AG09309 (cell line): ENCODE measurements around the gene DELE1.

Source experiments
- DNase-seq: peaks from one replicate; pipeline ENCODE4 v3.0.0-alpha.2; 2010; ENCODE audit warnings: low read depth
- H3K4me3 ChIP-seq: 2 replicates; pipeline ENCODE4 v1.5.1; 2011; ENCODE audit warnings: mild to moderate bottlenecking, low read depth, low read length, moderate library complexity; ENCODE audit not compliant: control insufficient read depth
- TF ChIP-seq, protein P1 (sequence below): IDR thresholded peaks from 2 replicates; pipeline ENCODE4 v1.5.1; 2011; ENCODE audit warnings: mild to moderate bottlenecking, low read depth, low read length, inconsistent platforms; ENCODE audit not compliant: insufficient read depth, control insufficient read depth; ENCODE audit errors: missing control alignments

DELE1 gene

DNA sequence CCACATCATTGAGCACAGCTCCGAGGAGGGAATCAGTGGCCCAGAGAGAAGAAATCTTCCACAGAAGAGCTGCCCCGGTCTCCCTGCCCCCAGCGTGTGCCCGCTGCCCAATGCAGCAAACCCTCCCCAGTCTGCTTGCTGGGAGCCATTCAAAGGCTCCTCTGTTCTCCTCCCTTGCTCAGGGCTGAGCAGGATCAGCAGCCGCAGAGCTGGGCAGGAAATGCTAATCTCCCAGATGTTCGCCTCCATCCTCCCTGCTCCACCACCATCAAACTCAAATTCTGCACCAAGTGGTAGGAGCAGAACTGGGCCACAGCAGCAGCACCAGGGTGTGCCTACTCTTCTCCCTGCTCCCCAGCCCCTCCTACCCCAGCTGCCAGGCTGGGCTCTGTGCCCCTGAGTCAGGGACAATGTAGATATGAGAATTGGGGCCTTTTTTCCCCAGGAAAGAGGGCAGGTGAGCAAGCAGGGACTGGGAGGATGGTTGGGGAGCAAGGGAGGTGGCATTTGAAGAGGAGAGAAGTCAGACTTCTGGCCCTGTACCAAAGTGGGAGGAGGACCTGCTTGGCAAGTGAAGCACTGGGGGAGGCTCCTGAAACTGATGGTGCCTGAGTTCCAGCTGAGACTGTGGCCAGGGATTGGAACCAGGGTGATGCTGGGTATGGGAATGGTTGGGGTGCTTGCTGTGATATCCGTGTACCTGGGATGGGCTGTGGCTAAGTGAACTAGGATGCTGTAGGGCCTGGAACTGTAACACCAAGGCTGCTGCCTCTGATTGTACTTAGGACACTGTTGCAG, 43.5 kb upstream of the DELE1 start:
- TF ChIP-seq, protein P1, sequence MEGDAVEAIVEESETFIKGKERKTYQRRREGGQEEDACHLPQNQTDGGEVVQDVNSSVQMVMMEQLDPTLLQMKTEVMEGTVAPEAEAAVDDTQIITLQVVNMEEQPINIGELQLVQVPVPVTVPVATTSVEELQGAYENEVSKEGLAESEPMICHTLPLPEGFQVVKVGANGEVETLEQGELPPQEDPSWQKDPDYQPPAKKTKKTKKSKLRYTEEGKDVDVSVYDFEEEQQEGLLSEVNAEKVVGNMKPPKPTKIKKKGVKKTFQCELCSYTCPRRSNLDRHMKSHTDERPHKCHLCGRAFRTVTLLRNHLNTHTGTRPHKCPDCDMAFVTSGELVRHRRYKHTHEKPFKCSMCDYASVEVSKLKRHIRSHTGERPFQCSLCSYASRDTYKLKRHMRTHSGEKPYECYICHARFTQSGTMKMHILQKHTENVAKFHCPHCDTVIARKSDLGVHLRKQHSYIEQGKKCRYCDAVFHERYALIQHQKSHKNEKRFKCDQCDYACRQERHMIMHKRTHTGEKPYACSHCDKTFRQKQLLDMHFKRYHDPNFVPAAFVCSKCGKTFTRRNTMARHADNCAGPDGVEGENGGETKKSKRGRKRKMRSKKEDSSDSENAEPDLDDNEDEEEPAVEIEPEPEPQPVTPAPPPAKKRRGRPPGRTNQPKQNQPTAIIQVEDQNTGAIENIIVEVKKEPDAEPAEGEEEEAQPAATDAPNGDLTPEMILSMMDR = no peak
- DNase-seq = no peak
- H3K4me3 ChIP-seq = no peak overlapping the region

DNA sequence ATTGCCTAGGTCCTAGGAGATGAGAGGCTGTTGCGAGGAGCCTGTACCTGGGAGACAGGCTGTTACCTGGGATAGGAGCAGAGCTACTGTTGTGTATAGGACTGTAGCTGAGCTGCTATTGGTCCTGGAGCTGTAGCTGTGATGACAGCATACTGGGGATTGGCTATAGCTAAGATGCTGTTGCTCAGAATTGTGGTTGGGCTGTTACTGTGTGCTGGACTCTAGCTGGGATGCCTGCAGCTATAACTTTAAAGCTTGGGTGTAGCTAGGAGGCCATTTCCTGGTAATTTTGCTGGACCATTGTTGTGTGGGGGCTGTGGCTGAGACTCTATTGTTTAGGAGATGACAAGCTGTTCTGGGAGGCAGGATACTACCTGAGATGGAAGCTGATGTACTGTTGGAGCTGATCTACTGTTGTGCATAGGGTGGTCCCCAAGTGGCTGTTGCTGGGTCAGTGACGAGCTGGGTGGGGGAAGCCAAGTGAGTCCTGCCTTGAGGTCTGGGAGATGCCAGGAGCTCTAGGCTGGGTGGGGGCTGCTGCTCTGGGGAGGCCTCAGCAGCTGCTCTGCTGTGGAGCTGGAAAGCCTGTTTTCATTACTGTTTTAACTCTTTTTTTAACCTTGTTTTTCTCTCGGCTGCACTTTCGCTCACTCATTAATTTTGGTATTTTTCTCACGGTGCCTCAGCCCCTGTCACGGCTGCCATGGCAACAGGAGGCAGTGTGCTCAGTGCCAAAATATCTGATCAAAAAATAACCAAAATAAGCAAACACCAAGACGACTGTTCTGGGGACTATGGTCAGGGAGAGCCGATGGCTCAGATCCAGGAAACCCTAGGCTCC, 42.5 kb upstream of the DELE1 start:
- H3K4me3 ChIP-seq = no peak overlapping the region
- TF ChIP-seq, protein P1 = no peak
- no peak for DNase-seq

DNA sequence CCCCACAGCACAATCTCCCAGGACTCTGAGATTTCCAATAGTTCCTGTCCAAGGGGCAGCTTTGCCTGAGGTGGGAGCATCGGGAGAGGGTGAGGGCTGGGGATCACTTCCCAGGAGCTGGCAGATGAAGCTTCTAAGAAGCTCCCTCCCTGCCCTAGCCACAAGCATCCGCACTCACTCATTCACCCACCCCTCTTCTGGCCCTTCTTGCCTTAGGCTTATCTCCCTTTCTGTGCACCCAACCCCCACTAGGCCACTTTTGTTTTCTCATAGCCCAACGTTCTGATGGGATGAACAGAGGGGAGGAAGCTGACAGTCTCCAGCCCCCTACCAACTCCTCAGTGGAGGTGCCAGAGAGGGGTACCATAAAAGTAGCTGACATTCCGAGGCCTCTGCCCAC, 41.8 kb upstream of the DELE1 start:
- DNase-seq = no peak
- H3K4me3 ChIP-seq = no peak overlapping the region
- TF ChIP-seq, protein P1 = no peak

DNA sequence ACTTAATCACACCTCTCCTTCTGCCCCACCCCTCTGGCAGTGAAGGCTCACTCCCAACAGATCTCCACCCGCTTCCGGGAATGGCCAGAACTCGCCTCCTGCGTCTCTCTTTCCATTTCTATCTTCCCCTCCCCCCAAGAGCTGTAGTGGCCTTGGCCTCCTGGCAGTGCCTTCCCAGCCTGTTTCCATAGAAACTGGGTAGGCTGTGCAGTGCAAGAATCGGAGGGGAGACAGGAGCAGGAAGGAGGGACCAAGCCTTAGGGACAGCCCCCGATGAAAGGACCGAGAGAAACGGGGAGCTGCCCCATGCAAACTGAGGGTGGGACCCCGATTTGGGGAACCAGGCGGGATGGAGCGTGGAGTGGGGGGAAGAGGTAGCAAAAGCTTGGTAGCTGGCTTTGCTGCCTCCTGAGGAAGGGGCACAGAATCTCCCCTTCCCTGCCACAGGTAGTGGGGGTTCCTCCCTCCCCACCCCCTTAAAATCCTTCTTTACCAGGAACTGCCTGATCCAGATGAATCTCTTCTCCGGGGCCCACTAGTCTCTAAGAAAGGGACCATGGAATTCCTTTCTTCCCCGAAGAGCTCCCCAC, 41.0 kb upstream of the DELE1 start:
- no peak for DNase-seq
- H3K4me3 ChIP-seq = no peak overlapping the region
- TF ChIP-seq, protein P1 = no peak

DNA sequence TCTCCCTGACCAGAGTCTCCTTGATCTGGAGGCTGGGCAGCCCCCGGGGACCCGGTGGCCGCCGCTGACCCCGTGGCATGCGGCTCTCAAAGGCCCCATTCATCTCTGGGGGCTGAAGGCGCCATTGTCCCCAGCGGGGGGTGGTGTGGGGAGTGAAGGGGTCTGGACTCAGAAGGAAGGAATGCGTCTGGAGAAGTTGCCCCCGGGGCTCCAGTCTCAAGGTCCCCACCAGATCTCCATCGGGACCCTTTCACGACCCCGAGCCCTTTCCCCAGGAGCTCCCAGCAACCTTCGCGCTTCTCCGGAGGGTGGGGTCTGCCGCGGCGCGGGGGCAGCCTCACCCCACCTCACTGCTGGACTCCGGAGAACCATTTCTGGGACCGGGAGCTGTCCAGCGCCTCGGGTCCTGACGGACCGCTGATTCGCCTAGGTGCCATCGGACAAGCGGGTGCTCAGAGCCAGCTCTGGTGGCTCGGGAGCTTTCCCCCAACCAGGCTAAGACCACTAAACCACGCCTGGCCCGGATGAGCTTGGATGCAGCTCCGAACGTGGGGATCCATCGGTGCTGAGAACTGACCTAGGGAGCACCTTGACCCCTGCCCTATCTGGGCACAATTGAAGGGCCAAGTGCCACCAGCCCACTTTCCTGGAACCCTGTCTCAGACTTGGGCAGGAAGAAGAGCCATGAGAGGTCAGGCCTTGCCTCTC, 40.3 kb upstream of the DELE1 start:
- TF ChIP-seq, protein P1 = no peak
- DNase-seq = no peak
- H3K4me3 ChIP-seq = no peak overlapping the region

DNA sequence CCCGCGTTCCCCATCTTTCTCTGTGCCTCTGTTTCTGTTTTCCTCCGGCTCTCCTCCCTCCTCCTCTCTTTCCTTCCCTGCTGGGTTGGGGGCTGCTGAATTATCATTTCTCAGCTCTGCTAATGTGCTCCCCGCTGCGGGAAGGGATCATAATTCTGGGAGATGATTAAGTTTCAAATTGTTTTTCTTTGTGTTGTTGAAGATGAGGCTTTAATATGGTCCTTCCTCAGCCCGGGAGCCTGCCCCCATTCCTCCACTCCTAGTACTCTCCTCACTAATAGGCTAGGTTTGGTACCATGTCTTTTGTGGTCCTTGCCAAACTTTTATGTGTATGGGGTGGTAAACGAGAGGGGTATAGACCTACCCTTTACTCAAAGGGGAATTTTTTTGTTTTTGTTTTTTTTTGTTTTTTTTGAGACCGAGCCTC, 39.8 kb upstream of the DELE1 start:
- DNase-seq = no peak
- TF ChIP-seq, protein P1 = no peak
- no peak overlapping the region for H3K4me3 ChIP-seq
